ENCODE measurements around the gene MAOA. TPM values are rescaled to one million over a fixed set of nuclear protein-coding genes. Genes with fewer than 3 reads are reported as not detected.
"Not testable (repeated sequence)": the region's sequence is repeated elsewhere in the genome, so short reads cannot be mapped to it uniquely, and the experiment has no call there.

MAOA gene
- total RNA-seq, 1 donor from 2014 or later = 74.2 TPM

GRCh38 chrX:43661521-43662240 is 5.6 kb downstream of the MAOA start:
- DNase-seq (ENCODE audit: low read depth, low spot score) = no peak

GRCh38 chrX:43663173-43663572 is 7.1 kb downstream of the MAOA start:
- no peak for DNase-seq (ENCODE audit: low read depth, low spot score)

- DNase-seq (ENCODE audit: low read depth, low spot score) = no peak
Observed at GRCh38 chrX:43664258-43664657, 8.2 kb downstream of the MAOA start.

- DNase-seq (ENCODE audit: low read depth, low spot score) = no peak
Observed at GRCh38 chrX:43664708-43665107, 8.6 kb downstream of the MAOA start.

- DNase-seq (ENCODE audit: low read depth, low spot score) = no peak
Observed at GRCh38 chrX:43666311-43666912, 10.3 kb downstream of the MAOA start.

GRCh38 chrX:43675965-43676628 is 20.0 kb downstream of the MAOA start:
- DNase-seq (ENCODE audit: low read depth, low spot score) = not testable (repeated sequence)

- no peak for DNase-seq (ENCODE audit: low read depth, low spot score)
Observed at GRCh38 chrX:43676971-43677572, 21.0 kb downstream of the MAOA start.

- no peak for DNase-seq (ENCODE audit: low read depth, low spot score)
Observed at GRCh38 chrX:43677993-43678392, 21.9 kb downstream of the MAOA start.

- no peak for DNase-seq (ENCODE audit: low read depth, low spot score)
Observed at GRCh38 chrX:43679058-43679457, 23.0 kb downstream of the MAOA start.

GRCh38 chrX:43679778-43680177 is 23.7 kb downstream of the MAOA start:
- DNase-seq (ENCODE audit: low read depth, low spot score) = no peak

- no peak for DNase-seq (ENCODE audit: low read depth, low spot score)
Observed at GRCh38 chrX:43682726-43683125, 26.6 kb downstream of the MAOA start.

GRCh38 chrX:43685221-43685620 is 29.1 kb downstream of the MAOA start:
- DNase-seq (ENCODE audit: low read depth, low spot score) = no peak

- DNase-seq (ENCODE audit: low read depth, low spot score) = no peak
Observed at GRCh38 chrX:43688586-43688985, 32.5 kb downstream of the MAOA start.

GRCh38 chrX:43693602-43694406 is 37.7 kb downstream of the MAOA start:
- DNase-seq (ENCODE audit: low read depth, low spot score) = no peak

- no peak for DNase-seq (ENCODE audit: low read depth, low spot score)
Observed at GRCh38 chrX:43699475-43699874, 43.4 kb downstream of the MAOA start.

- no peak for DNase-seq (ENCODE audit: low read depth, low spot score)
Observed at GRCh38 chrX:43702079-43702524, 46.0 kb downstream of the MAOA start.

- no peak for DNase-seq (ENCODE audit: low read depth, low spot score)
Observed at GRCh38 chrX:43702660-43703059, 46.6 kb downstream of the MAOA start.

GRCh38 chrX:43703211-43703791 is 47.2 kb downstream of the MAOA start:
- DNase-seq (ENCODE audit: low read depth, low spot score) = peak; percentile 83

- DNase-seq (ENCODE audit: low read depth, low spot score) = no peak
Observed at GRCh38 chrX:43706786-43707370, 50.8 kb downstream of the MAOA start.

GRCh38 chrX:43707812-43708548 is 51.9 kb downstream of the MAOA start:
- DNase-seq (ENCODE audit: low read depth, low spot score) = peak; percentile 44

Measured in pulmonary artery endothelial cell (primary cell).